HG03469 (cell line): ENCODE data around the gene FLRT1.

Experiments used
- ATAC-seq: cut with Tn5 transposase; IDR thresholded peaks from one replicate; pipeline ENCODE4 v1.9.1; 2021; ENCODE audit warnings: mild to moderate bottlenecking, moderate library complexity, moderate number of reproducible peaks; ENCODE audit not compliant: unreplicated experiment

FLRT1 gene

GRCh38 chr11:64035576-64035975 is at the start of gene FLRT1:
Gene FLRT1, plus strand, starts transcription at chr11:64035931. Its CDS starts 80,337 bp downstream, at chr11:64116268.
- no peak for ATAC-seq

GRCh38 chr11:63986156-63986931 is 49.4 kb upstream of the FLRT1 start, which contains the start of gene OTUB1:
Gene OTUB1, plus strand, starts transcription at chr11:63986438. Its CDS starts 19 bp downstream, at chr11:63986457.
- peak; percentile 65 for ATAC-seq

GRCh38 chr11:63986932-63987513 is 48.7 kb upstream of the FLRT1 start:
- peak; percentile 10 for ATAC-seq

GRCh38 chr11:63991558-63991957 is 44.2 kb upstream of the FLRT1 start:
- no peak for ATAC-seq

GRCh38 chr11:63993100-63993499 is 42.6 kb upstream of the FLRT1 start:
- no peak for ATAC-seq

GRCh38 chr11:63993993-63994392 is 41.7 kb upstream of the FLRT1 start:
- ATAC-seq, result no peak

- ATAC-seq, result no peak
Measured at GRCh38 chr11:63996512-63996911, 39.2 kb upstream of the FLRT1 start.

GRCh38 chr11:63997104-63997700 is 38.5 kb upstream of the FLRT1 start:
- no peak for ATAC-seq

GRCh38 chr11:63997801-63998337 is 37.9 kb upstream of the FLRT1 start:
- no peak for ATAC-seq

- no peak for ATAC-seq
Measured at GRCh38 chr11:63998558-63999348, 37.0 kb upstream of the FLRT1 start.

- ATAC-seq, result no peak
Measured at GRCh38 chr11:63999349-64000025, 36.2 kb upstream of the FLRT1 start.

- no peak for ATAC-seq
Measured at GRCh38 chr11:64000026-64000739, 35.5 kb upstream of the FLRT1 start.

GRCh38 chr11:64000740-64001483 is 34.8 kb upstream of the FLRT1 start:
- no peak for ATAC-seq

- ATAC-seq, result no peak
Measured at GRCh38 chr11:64001484-64002420, 34.0 kb upstream of the FLRT1 start.

GRCh38 chr11:64003807-64004589 is 31.7 kb upstream of the FLRT1 start:
- ATAC-seq, result no peak

GRCh38 chr11:64004590-64004984 is 31.1 kb upstream of the FLRT1 start:
- no peak for ATAC-seq

GRCh38 chr11:64005691-64006090 is 30.0 kb upstream of the FLRT1 start:
- ATAC-seq, result no peak
